GM21528 (cell line): ENCODE data around the gene COL4A2.

ENCODE experiments used
- ATAC-seq: cut with Tn5 transposase; IDR thresholded peaks from one replicate; pipeline ENCODE4 v1.9.1; 2021; ENCODE audit warnings: mild to moderate bottlenecking, moderate library complexity; ENCODE audit not compliant: unreplicated experiment, low FRiP score

Gene COL4A2

GRCh38 chr13:110289174-110289573 lies 17.9 kb upstream of the COL4A2 start:
- no peak for ATAC-seq

GRCh38 chr13:110289661-110290060 lies 17.4 kb upstream of the COL4A2 start:
- ATAC-seq = no peak

- ATAC-seq = no peak
Observed at GRCh38 chr13:110290153-110290552, 16.9 kb upstream of the COL4A2 start.

GRCh38 chr13:110290826-110291225 lies 16.3 kb upstream of the COL4A2 start:
- ATAC-seq = no peak

- no peak for ATAC-seq
Observed at GRCh38 chr13:110291286-110291685, 15.8 kb upstream of the COL4A2 start.

- ATAC-seq = no peak
Observed at GRCh38 chr13:110293037-110293436, 14.0 kb upstream of the COL4A2 start.

- no peak for ATAC-seq
Observed at GRCh38 chr13:110293649-110294048, 13.4 kb upstream of the COL4A2 start.

- no peak for ATAC-seq
Observed at GRCh38 chr13:110294146-110294545, 12.9 kb upstream of the COL4A2 start.

GRCh38 chr13:110294622-110295021 lies 12.5 kb upstream of the COL4A2 start:
- ATAC-seq = no peak

- ATAC-seq = no peak
Observed at GRCh38 chr13:110297011-110297410, 10.1 kb upstream of the COL4A2 start.

- ATAC-seq = no peak
Observed at GRCh38 chr13:110297766-110298504, 9.1 kb upstream of the COL4A2 start.

GRCh38 chr13:110298505-110299282 lies 8.4 kb upstream of the COL4A2 start:
- no peak for ATAC-seq

- no peak for ATAC-seq
Observed at GRCh38 chr13:110299283-110299840, 7.7 kb upstream of the COL4A2 start.

- ATAC-seq = no peak
Observed at GRCh38 chr13:110300090-110300815, 6.8 kb upstream of the COL4A2 start.

- no peak for ATAC-seq
Observed at GRCh38 chr13:110301083-110301482, 6.0 kb upstream of the COL4A2 start.

GRCh38 chr13:110301606-110302553 lies 5.2 kb upstream of the COL4A2 start:
- no peak for ATAC-seq

- no peak for ATAC-seq
Observed at GRCh38 chr13:110302997-110303396, 4.1 kb upstream of the COL4A2 start.

GRCh38 chr13:110303644-110304043 lies 3.4 kb upstream of the COL4A2 start:
- no peak for ATAC-seq

- ATAC-seq = no peak
Observed at GRCh38 chr13:110304256-110304655, 2.8 kb upstream of the COL4A2 start.

- no peak for ATAC-seq
Observed at GRCh38 chr13:110305001-110305400, 2.1 kb upstream of the COL4A2 start.
